ENCODE data around the gene CAMK2A.
"Not testable (repeated sequence)": the region's sequence is repeated elsewhere in the genome, so short reads cannot be mapped to it uniquely, and the experiment has no call there.

Gene CAMK2A

GRCh38 chr5:150255659-150256409, 33.7 kb downstream of the CAMK2A start:
- DNase-seq (ENCODE audit: low read depth in 2 of 2) = no peak

- no peak for DNase-seq (ENCODE audit: low read depth in 2 of 2)
Observed at GRCh38 chr5:150254774-150255173, 34.8 kb downstream of the CAMK2A start.

GRCh38 chr5:150254363-150254762, 35.2 kb downstream of the CAMK2A start:
- no peak for DNase-seq (ENCODE audit: low read depth in 2 of 2)

- DNase-seq (ENCODE audit: low read depth in 2 of 2) = no peak
Observed at GRCh38 chr5:150253416-150254208, 36.0 kb downstream of the CAMK2A start.

- DNase-seq (ENCODE audit: low read depth in 2 of 2) = no peak
Observed at GRCh38 chr5:150252489-150252888, 37.1 kb downstream of the CAMK2A start.

GRCh38 chr5:150251504-150251903, 38.1 kb downstream of the CAMK2A start:
- DNase-seq (ENCODE audit: low read depth in 2 of 2) = no peak

- no peak for DNase-seq (ENCODE audit: low read depth in 2 of 2)
Observed at GRCh38 chr5:150249744-150250143, 39.8 kb downstream of the CAMK2A start.

- no peak for DNase-seq (ENCODE audit: low read depth in 2 of 2)
Observed at GRCh38 chr5:150248946-150249345, 40.6 kb downstream of the CAMK2A start.

- DNase-seq (ENCODE audit: low read depth in 2 of 2) = not testable (repeated sequence)
Observed at GRCh38 chr5:150248493-150248892, 41.1 kb downstream of the CAMK2A start.

- no peak for DNase-seq (ENCODE audit: low read depth in 2 of 2)
Observed at GRCh38 chr5:150247726-150248125, 41.8 kb downstream of the CAMK2A start.

GRCh38 chr5:150246835-150247234, 42.7 kb downstream of the CAMK2A start:
- no peak for DNase-seq (ENCODE audit: low read depth in 2 of 2)

GRCh38 chr5:150246429-150246828, 43.1 kb downstream of the CAMK2A start:
- no peak for DNase-seq (ENCODE audit: low read depth in 2 of 2)

GRCh38 chr5:150245808-150246207, 43.8 kb downstream of the CAMK2A start:
- no peak for DNase-seq (ENCODE audit: low read depth in 2 of 2)

- DNase-seq (ENCODE audit: low read depth in 2 of 2) = no peak
Observed at GRCh38 chr5:150245111-150245789, 44.3 kb downstream of the CAMK2A start.

GRCh38 chr5:150244209-150244608, 45.4 kb downstream of the CAMK2A start:
- DNase-seq (ENCODE audit: low read depth in 2 of 2) = no peak

- DNase-seq (ENCODE audit: low read depth in 2 of 2) = no peak
Observed at GRCh38 chr5:150243590-150243989, 46.0 kb downstream of the CAMK2A start.

GRCh38 chr5:150242251-150242894, 47.2 kb downstream of the CAMK2A start:
- DNase-seq (ENCODE audit: low read depth in 2 of 2) = no peak

GRCh38 chr5:150241298-150242160, 48.0 kb downstream of the CAMK2A start:
- no peak for DNase-seq (ENCODE audit: low read depth in 2 of 2)

GRCh38 chr5:150239794-150240122, 49.8 kb downstream of the CAMK2A start:
- no peak for DNase-seq (ENCODE audit: low read depth in 2 of 2)

GRCh38 chr5:150239099-150239793, 50.3 kb downstream of the CAMK2A start:
- no peak for DNase-seq (ENCODE audit: low read depth in 2 of 2)

- no peak for DNase-seq (ENCODE audit: low read depth in 2 of 2)
Observed at GRCh38 chr5:150238646-150239045, 50.9 kb downstream of the CAMK2A start.
